Inferior parietal cortex (tissue), 1 donor: Measurements from ENCODE around the gene KRT27.
"Not testable (repeated sequence)": the region's sequence is repeated elsewhere in the genome, so short reads cannot be mapped to it uniquely, and the experiment has no call there.

Experiments used
- DNase-seq: peaks from one replicate; pipeline ENCODE4 v3.0.0-alpha.2; 2016; ENCODE audit errors: extremely low spot score

KRT27 gene

GRCh38 chr17:40760105-40761016, 22.0 kb downstream of the KRT27 start:
- no peak for DNase-seq

- DNase-seq: no peak
Measured at GRCh38 chr17:40755231-40755630, 27.1 kb downstream of the KRT27 start, which contains the start of gene KRT25. TSS of gene KRT25 (minus strand) at chr17:40755331. CDS start at chr17:40755271, 60 bp downstream.

- no peak for DNase-seq
Measured at GRCh38 chr17:40753804-40754203, 28.5 kb downstream of the KRT27 start.

- no peak for DNase-seq
Measured at GRCh38 chr17:40751065-40751464, 31.3 kb downstream of the KRT27 start.

- no peak for DNase-seq
Measured at GRCh38 chr17:40750391-40750790, 32.0 kb downstream of the KRT27 start.

GRCh38 chr17:40748666-40749065, 33.7 kb downstream of the KRT27 start:
- not testable (repeated sequence) for DNase-seq

GRCh38 chr17:40738553-40738952, 43.8 kb downstream of the KRT27 start:
- no peak for DNase-seq

GRCh38 chr17:40735016-40735415, 47.3 kb downstream of the KRT27 start:
- no peak for DNase-seq

GRCh38 chr17:40734018-40734417, 48.3 kb downstream of the KRT27 start:
- DNase-seq: no peak

- no peak for DNase-seq
Measured at GRCh38 chr17:40730970-40731369, 51.4 kb downstream of the KRT27 start.

GRCh38 chr17:40727447-40728231, 54.7 kb downstream of the KRT27 start:
- DNase-seq: no peak

- no peak for DNase-seq
Measured at GRCh38 chr17:40726919-40727318, 55.4 kb downstream of the KRT27 start.
